HepG2 (cell line): ENCODE measurements around the gene NPDC1. TPM values are rescaled to one million over a fixed set of nuclear protein-coding genes. Genes with fewer than 3 reads are reported as not detected.

Experiments used
- GATAD2A ChIP-seq: IDR thresholded peaks from 2 replicates; pipeline ENCODE4 v1.6.1; 2016
- HCFC1 ChIP-seq: fragments of 150-350 bp; IDR thresholded peaks from 2 replicates; pipeline ENCODE4 v1.6.1; 2014; ENCODE audit warnings: low read depth, low read length
- HNRNPK ChIP-seq: fragments of 200-400 bp; formaldehyde crosslinking; IDR thresholded peaks from 2 replicates; pipeline ENCODE4 v1.6.1; 2018; ENCODE audit warnings: low read length, low read depth, moderate library complexity, mild to moderate bottlenecking; ENCODE audit not compliant: poor library complexity, severe bottlenecking
- HNRNPUL1 ChIP-seq: fragments of 200-400 bp; formaldehyde crosslinking; IDR thresholded peaks from 2 replicates; pipeline ENCODE4 v1.6.1; 2017; ENCODE audit warnings: low read depth, mild to moderate bottlenecking, low read length, moderate library complexity
- HOXA9 ChIP-seq: sonication (generic); formaldehyde crosslinking; IDR thresholded peaks from 2 replicates; pipeline ENCODE4 v1.8.1; 2022; ENCODE audit warnings: missing genetic modification reagents, mild to moderate bottlenecking, moderate library complexity, borderline replicate concordance
- NKX3-1 ChIP-seq: sonication (generic); formaldehyde crosslinking; IDR thresholded peaks from 2 replicates; pipeline ENCODE4 v1.5.0; 2020; ENCODE audit warnings: missing genetic modification reagents
- RORA ChIP-seq: sonication (generic); formaldehyde crosslinking; IDR thresholded peaks from 2 replicates; pipeline ENCODE4 v1.5.0; 2020; ENCODE audit warnings: mild to moderate bottlenecking, missing genetic modification reagents, moderate library complexity
- SMYD3 ChIP-seq: sonication (generic); formaldehyde crosslinking; IDR thresholded peaks from 2 replicates; pipeline ENCODE4 v1.8.1; 2023; ENCODE audit warnings: mild to moderate bottlenecking, missing genetic modification reagents
- SNRNP70 ChIP-seq: fragments of 200-400 bp; formaldehyde crosslinking; IDR thresholded peaks from 2 replicates; pipeline ENCODE4 v1.6.1; 2017; ENCODE audit warnings: mild to moderate bottlenecking, low read depth, low read length, moderate library complexity
- WIZ ChIP-seq: sonication (generic); formaldehyde crosslinking; IDR thresholded peaks from 2 replicates; pipeline ENCODE4 v1.5.1; 2020; ENCODE audit warnings: mild to moderate bottlenecking, missing genetic modification reagents
- ZFP41 ChIP-seq: sonication (generic); formaldehyde crosslinking; IDR thresholded peaks from 2 replicates; pipeline ENCODE4 v1.4.0; 2020; ENCODE audit warnings: mild to moderate bottlenecking, missing genetic modification reagents, borderline replicate concordance
- ZNF367 ChIP-seq: sonication (generic); formaldehyde crosslinking; IDR thresholded peaks from 2 replicates; pipeline ENCODE4 v1.4.0; 2020; ENCODE audit warnings: missing genetic modification reagents, borderline replicate concordance
- ZNF556 ChIP-seq: sonication (generic); formaldehyde crosslinking; IDR thresholded peaks from 2 replicates; pipeline ENCODE4 v1.4.0; 2020; ENCODE audit warnings: mild to moderate bottlenecking, missing genetic modification reagents, borderline replicate concordance
- ZNF562 ChIP-seq: sonication (generic); formaldehyde crosslinking; IDR thresholded peaks from 2 replicates; pipeline ENCODE4 v1.8.0; 2022; ENCODE audit warnings: missing genetic modification reagents, borderline replicate concordance
- ZNF572 ChIP-seq: sonication (generic); formaldehyde crosslinking; IDR thresholded peaks from 2 replicates; pipeline ENCODE4 v1.5.1; 2020; ENCODE audit warnings: mild to moderate bottlenecking, missing genetic modification reagents
- ZNF773 ChIP-seq: sonication (generic); formaldehyde crosslinking; IDR thresholded peaks from 2 replicates; pipeline ENCODE4 v1.4.0; 2020; ENCODE audit warnings: missing genetic modification reagents, borderline replicate concordance
- ZNF781 ChIP-seq: sonication (generic); formaldehyde crosslinking; IDR thresholded peaks from 2 replicates; pipeline ENCODE4 v1.5.1; 2020; ENCODE audit warnings: borderline replicate concordance, mild to moderate bottlenecking, missing genetic modification reagents; ENCODE audit errors: not compliant biosample characterization
- polyA plus RNA-seq, 8 experiments: library from polyadenylated mRNA; depleted of rRNA in 3 of 8; stranded (reverse) in 7 of 8; unstranded in 1 of 8; fragments of >200 nt; fragmentation: Illumina TruSeq in 4 of 8; extraction: Trizol in 4 of 8; gene quantifications; 2 replicates each; pipeline versions ENCODE4 v1.2.1 to v1.2.3, GENCODE V29; 2011 to 2016; ENCODE audit warnings: low read depth in 4 of 8, missing spikeins in 1 of 8, mixed read lengths in 1 of 8; ENCODE audit not compliant: insufficient read depth in 1 of 8
- total RNA-seq, 5 experiments: library from RNA; depleted of rRNA; stranded (reverse); fragments of >200 nt; fragmentation: Illumina TruSeq; extraction: Trizol; gene quantifications; 2 replicates each; pipeline ENCODE4 v1.2.3, GENCODE V29; 2016; ENCODE audit warnings: low read depth in 1 of 5
- TF ChIP-seq, protein P1 (sequence below): IDR thresholded peaks from 2 replicates; pipeline ENCODE4 v1.6.1; 2016; ENCODE audit warnings: low read depth, missing genetic modification reagents, missing compliant biosample characterization
- TF ChIP-seq, protein P2 (sequence below): sonication (generic); formaldehyde crosslinking; IDR thresholded peaks from 2 replicates; pipeline ENCODE4 v1.4.0; 2020; ENCODE audit warnings: missing genetic modification reagents
- TF ChIP-seq, protein P3 (sequence below): IDR thresholded peaks from 2 replicates; pipeline ENCODE4 v1.6.1; 2016
- TF ChIP-seq, protein P4 (sequence below): IDR thresholded peaks from 2 replicates; pipeline ENCODE4 v1.6.1; 2016; ENCODE audit warnings: low read depth, borderline replicate concordance

Gene NPDC1
- total and polyA plus RNA-seq, 2 of the 13 experiments (the other 11 are each of a cell fraction or from before 2014, with no cell fraction given): 0.84 to 5.4 TPM

DNA sequence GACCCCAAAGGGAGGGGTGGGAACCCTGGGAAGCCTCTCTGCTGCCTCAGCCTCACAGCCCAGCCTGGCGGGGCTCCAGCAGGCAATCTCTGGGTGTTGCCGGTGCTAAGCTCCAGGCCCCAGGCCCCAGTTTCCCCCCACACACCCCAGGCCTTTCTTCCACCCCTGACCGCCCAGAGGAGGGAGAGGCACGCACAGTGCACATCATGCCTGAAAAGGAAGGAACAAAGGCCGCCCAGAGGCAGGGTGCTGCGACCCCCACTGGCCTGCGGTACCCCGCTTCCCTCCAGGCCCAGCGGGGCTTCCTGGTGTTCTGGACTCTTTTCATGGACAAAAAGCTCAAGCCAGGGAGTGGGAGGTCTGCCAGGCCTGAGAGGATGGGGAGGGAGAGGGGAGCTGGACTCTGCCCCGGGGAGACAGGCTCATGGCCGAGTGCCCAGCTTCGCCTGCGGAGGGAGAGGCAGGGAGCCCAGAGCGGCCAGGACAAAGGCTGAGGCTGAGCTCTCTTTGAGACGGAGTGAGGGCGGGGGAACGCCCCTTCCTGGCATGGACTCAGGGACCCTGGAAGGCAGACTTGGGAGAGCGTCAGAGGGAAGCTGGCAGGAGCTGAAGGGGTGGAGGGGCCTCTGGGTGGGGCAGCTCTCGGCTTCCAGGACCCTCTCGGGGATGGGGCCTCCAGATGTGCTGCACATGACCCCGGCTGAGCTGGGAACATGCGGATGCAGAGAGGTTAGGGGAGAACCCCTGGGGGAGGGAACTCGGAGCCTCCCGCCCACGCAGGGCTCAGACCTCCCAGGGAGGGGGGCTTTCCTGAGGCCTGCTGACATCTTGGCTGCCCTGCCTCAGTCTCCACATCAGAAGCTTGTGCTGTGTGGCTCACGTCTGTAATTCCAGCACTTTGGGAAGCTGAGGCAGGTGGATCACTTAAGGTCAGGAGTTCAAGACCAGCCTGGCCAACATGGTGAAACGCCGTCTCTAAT, 9.7 kb upstream of the NPDC1 start (continued):
- TF ChIP-seq, protein P1, sequence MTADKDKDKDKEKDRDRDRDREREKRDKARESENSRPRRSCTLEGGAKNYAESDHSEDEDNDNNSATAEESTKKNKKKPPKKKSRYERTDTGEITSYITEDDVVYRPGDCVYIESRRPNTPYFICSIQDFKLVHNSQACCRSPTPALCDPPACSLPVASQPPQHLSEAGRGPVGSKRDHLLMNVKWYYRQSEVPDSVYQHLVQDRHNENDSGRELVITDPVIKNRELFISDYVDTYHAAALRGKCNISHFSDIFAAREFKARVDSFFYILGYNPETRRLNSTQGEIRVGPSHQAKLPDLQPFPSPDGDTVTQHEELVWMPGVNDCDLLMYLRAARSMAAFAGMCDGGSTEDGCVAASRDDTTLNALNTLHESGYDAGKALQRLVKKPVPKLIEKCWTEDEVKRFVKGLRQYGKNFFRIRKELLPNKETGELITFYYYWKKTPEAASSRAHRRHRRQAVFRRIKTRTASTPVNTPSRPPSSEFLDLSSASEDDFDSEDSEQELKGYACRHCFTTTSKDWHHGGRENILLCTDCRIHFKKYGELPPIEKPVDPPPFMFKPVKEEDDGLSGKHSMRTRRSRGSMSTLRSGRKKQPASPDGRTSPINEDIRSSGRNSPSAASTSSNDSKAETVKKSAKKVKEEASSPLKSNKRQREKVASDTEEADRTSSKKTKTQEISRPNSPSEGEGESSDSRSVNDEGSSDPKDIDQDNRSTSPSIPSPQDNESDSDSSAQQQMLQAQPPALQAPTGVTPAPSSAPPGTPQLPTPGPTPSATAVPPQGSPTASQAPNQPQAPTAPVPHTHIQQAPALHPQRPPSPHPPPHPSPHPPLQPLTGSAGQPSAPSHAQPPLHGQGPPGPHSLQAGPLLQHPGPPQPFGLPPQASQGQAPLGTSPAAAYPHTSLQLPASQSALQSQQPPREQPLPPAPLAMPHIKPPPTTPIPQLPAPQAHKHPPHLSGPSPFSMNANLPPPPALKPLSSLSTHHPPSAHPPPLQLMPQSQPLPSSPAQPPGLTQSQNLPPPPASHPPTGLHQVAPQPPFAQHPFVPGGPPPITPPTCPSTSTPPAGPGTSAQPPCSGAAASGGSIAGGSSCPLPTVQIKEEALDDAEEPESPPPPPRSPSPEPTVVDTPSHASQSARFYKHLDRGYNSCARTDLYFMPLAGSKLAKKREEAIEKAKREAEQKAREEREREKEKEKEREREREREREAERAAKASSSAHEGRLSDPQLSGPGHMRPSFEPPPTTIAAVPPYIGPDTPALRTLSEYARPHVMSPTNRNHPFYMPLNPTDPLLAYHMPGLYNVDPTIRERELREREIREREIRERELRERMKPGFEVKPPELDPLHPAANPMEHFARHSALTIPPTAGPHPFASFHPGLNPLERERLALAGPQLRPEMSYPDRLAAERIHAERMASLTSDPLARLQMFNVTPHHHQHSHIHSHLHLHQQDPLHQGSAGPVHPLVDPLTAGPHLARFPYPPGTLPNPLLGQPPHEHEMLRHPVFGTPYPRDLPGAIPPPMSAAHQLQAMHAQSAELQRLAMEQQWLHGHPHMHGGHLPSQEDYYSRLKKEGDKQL (CRISPR knock-in tag): no peak
- TF ChIP-seq WIZ (CRISPR knock-in tag) (no peak), ZNF572 (no peak), ZNF562 (CRISPR knock-in tag) (no peak), ZNF367 (no peak; the same call in 1 of the 2 replicates), ZNF781 (CRISPR knock-in tag) (no peak), ZNF773 (CRISPR knock-in tag) (no peak; the same call in 1 of the 2 replicates), HNRNPUL1 (no peak), SMYD3 (CRISPR knock-in tag) (no peak), HOXA9 (no peak), ZNF556 (CRISPR knock-in tag) (no peak), SNRNP70 (no peak), HNRNPK (no peak), HCFC1 (0 out of 2 replicates have a peak, but pooled peaks have one; percentile 11), ZFP41 (CRISPR knock-in tag) (no peak), NKX3-1 (CRISPR knock-in tag) (no peak), GATAD2A (CRISPR knock-in tag) (peak; percentile 79), RORA (CRISPR knock-in tag) (no peak)
- TF ChIP-seq, protein P2, sequence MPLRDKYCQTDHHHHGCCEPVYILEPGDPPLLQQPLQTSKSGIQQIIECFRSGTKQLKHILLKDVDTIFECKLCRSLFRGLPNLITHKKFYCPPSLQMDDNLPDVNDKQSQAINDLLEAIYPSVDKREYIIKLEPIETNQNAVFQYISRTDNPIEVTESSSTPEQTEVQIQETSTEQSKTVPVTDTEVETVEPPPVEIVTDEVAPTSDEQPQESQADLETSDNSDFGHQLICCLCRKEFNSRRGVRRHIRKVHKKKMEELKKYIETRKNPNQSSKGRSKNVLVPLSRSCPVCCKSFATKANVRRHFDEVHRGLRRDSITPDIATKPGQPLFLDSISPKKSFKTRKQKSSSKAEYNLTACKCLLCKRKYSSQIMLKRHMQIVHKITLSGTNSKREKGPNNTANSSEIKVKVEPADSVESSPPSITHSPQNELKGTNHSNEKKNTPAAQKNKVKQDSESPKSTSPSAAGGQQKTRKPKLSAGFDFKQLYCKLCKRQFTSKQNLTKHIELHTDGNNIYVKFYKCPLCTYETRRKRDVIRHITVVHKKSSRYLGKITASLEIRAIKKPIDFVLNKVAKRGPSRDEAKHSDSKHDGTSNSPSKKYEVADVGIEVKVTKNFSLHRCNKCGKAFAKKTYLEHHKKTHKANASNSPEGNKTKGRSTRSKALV: peak; percentile 67; the same call in 1 of the 2 replicates
- TF ChIP-seq, protein P3, sequence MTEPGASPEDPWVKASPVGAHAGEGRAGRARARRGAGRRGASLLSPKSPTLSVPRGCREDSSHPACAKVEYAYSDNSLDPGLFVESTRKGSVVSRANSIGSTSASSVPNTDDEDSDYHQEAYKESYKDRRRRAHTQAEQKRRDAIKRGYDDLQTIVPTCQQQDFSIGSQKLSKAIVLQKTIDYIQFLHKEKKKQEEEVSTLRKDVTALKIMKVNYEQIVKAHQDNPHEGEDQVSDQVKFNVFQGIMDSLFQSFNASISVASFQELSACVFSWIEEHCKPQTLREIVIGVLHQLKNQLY: no peak; the same call in 1 of the 2 replicates
- TF ChIP-seq, protein P4, sequence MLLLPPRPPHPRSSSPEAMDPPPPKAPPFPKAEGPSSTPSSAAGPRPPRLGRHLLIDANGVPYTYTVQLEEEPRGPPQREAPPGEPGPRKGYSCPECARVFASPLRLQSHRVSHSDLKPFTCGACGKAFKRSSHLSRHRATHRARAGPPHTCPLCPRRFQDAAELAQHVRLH (CRISPR knock-in tag): no peak
